NCI-H2171 treated with DMSO at 0.1 percent for 48 hours (cell line): ENCODE results near the gene ST8SIA1.
"Not testable (repeated sequence)": the region's sequence is repeated elsewhere in the genome, so short reads cannot be mapped to it uniquely, and the experiment has no call there.

Experiments used
- DNase-seq: peaks from one replicate; lab custom pipeline; 2025; lab: John Stamatoyannopoulos, UW

ST8SIA1 gene

DNA sequence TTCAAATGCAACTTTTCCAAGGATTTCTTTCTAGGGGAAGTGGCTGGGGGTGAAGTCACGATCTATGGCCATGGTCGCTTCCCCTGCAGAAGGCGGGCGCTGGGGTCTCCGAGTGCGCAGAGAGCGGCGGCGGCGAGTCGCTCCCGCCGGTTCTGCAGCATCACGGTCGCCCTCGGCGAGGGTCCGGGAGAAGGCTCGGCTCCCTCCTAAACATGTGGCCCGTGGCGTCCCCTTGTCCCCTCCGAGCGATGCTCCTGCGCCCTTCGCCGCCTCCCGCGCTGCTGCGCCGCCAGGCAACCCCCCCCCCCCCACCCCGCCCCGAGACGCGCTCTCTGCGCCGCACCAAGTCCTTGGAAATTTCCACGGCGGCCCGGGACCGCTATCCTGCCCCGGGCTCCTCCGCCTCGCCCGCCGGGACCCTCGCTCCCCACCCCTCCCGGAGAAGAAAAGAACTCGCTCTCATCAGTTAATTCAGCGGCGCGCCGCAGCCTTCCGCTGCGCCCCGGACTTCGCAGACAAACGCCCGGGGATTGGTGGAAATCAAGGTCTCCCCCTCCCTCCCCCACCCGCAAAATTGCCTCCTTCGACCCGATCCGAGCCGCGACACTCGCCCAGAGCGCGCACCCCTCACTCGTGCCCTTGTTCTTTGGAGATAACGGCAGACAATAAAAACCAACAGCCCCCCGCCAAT is at the start of gene ST8SIA1:
TSS of gene ST8SIA1 (minus strand) at position 298 of the 691 bp plus-strand sequence. CDS start 475 bp downstream, outside the sequence.
- DNase-seq: peak; percentile 16

DNA sequence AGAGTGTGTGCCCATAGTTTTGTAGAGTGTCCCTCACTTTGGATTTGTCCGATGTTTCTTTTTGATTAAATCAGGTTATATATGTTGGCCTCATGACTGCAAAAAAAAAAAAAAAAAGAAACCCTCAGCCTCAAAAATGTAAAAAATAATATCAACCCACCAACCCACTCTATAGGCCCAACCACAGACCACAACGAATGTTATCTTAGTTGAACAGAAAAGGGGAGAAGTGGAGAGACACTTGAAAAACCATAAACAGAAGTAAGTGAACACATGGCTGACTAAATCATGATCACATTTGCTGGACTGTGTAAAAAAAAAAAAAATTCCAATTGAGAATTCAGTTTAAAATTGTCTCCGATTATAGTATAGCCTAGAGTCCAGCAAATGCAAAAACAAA is 45.5 kb upstream of the ST8SIA1 start:
- no peak for DNase-seq

- no peak for DNase-seq
Observed at GRCh38 chr12:22377731-22378496, 43.4 kb upstream of the ST8SIA1 start.

- not testable (repeated sequence) for DNase-seq
Observed at GRCh38 chr12:22376596-22377150, 42.2 kb upstream of the ST8SIA1 start.

DNA sequence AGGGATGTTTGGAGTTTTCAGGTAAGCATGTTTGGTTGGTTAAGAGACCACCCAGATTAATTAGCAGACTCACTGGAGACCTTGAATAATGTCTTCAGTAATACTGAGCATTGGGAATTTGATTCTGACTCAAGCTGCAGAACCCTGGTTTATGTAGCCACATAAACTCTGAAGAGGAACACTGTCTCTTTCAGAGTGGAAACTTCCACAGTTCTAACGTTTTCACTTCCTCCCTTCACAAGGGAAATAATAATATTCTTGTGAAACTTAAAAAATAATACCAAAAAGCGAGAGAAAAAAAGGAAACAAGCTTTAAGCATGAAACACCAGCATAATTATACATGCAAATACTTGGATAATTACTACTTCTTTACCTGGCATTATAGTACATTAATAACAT is 40.0 kb upstream of the ST8SIA1 start:
- no peak for DNase-seq

DNA sequence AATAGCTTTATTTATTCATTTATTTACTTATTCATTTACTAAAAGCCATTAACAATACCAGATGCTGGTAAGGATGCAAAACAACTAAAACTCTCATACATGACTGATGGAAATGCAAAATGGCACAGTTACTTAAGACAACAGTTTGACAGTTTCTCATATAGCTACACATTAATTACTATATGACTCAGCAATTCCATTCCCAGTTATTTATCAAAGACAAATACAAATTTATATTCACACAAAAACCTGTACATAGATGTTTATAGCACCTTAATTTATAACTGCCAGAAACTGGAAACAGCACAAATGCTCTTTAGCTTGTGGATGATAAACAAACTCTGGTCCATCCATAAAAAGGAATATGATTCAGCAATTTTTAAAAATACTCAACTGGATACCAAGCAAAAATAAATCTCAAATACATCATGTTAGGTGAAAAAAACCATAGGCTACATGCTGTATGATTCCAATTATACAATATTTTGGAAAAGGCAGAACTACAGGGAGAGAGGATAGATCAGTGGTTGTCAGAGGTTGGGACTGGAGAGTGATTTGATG is 37.9 kb upstream of the ST8SIA1 start:
- DNase-seq: no peak

- no peak for DNase-seq
Observed at GRCh38 chr12:22366181-22366580, 31.7 kb upstream of the ST8SIA1 start.

DNA sequence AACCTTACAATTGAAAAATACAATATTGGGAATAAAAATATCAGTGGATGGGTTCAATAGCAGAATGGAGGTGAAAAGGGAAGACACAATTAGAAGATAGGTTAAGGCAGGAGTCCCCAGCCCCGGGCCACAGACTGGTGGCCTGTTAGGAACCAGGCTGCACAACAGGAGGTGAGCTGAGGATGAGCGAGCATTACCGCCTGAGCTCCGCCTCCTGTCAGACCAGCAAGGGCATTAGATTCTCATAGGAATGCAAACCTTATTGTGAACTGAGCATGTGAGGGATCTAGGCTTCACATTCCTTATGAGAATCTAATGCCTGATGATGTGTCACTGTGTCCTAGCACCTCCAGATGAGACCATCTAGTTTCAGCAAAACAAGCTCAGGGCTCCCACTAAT is 27.3 kb upstream of the ST8SIA1 start:
- DNase-seq: no peak

- no peak for DNase-seq
Observed at GRCh38 chr12:22360774-22361173, 26.3 kb upstream of the ST8SIA1 start.

GRCh38 chr12:22357531-22357930 is 23.0 kb upstream of the ST8SIA1 start:
- DNase-seq: no peak

- no peak for DNase-seq
Observed at GRCh38 chr12:22356231-22356630, 21.7 kb upstream of the ST8SIA1 start.

- no peak for DNase-seq
Observed at GRCh38 chr12:22355011-22355580, 20.6 kb upstream of the ST8SIA1 start.

GRCh38 chr12:22353615-22354325 is 19.3 kb upstream of the ST8SIA1 start:
- DNase-seq: no peak

DNA sequence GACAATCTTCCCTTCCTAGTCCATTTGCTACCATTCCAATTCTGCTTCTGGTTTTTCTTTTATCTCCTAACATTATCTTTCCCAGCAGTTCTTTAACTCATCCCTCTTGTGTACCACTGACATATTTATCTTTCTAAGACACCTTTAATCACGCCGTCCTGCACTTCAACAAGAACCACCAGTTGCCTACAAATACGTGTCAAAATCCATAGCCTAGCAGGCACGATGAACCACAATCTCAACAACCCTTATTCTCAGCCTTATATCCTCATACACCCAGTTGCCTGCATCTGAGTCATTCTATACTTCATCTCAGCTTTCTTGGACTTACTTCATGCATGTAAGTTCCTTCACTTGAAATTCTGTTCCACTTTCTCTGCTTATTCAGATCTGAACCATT is 16.4 kb upstream of the ST8SIA1 start:
- DNase-seq: no peak

GRCh38 chr12:22348208-22348607 is 13.7 kb upstream of the ST8SIA1 start:
- DNase-seq: no peak

GRCh38 chr12:22340143-22340542 is 5.6 kb upstream of the ST8SIA1 start:
- DNase-seq: no peak

DNA sequence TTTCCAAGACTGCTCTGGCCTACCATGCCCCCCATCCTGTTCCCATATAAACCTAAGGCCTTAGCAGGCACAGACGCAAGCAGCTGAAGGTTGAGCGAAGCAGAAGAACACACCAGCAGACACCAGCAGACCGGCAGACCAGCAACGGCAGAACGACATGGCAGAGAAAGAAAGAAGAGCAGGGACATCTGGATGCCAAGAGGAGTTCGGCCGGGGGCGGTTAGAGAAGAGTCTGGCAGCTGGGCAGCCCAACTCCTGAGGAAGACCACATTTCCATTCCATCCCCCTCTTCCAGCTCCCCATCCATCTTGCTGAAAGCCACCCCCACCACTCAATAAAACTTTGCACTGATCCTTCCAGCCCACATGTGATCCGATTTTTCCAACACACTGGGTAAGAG is 5.2 kb upstream of the ST8SIA1 start:
- DNase-seq: no peak

- no peak for DNase-seq
Observed at GRCh38 chr12:22335794-22336166, 1.3 kb upstream of the ST8SIA1 start.

- DNase-seq: no peak
Observed at GRCh38 chr12:22333713-22334409, 646 bp downstream of the ST8SIA1 start.

DNA sequence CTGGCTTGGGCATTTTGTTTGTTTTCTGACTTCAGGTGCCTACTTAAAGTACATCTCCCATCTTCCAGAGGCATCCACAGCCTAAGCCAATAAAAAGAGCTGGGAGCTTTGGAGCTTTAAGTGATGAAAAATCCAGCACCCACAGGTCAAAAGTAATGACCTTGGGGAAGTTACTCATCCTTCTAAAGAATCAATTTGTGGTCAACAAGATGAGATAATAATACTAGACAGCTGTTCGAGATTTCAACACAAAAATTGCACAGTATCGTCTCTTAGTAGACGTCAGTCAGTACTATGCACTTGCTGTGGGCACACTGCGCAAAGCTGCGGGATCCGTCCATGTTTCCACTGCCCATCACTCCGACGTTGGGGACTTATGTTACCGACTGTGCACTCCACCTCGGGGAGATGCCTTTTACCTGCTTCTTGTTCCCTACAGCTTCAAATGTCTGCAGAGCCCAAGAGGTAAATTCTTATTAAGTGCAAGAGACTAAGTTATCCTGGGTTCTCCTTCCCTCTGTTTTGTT is 1.3 kb downstream of the ST8SIA1 start:
- DNase-seq: no peak

GRCh38 chr12:22332202-22332601 is 2.3 kb downstream of the ST8SIA1 start:
- no peak for DNase-seq
